Peyer's patch (tissue), 4 donors: ENCODE data around the gene CD207.

Source experiments
- CTCF ChIP-seq, 6 experiments: fragments of 450-650 bp in 4 of 6; fragments of 200-600 bp in 2 of 6; sonication (generic) in 1 of 6; IDR thresholded peaks; one replicate each; pipeline ENCODE4 v1.5.1; 2017 to 2019; ENCODE audit warnings: antibody characterized with exemption in 6 of 6, mild to moderate bottlenecking in 3 of 6, moderate library complexity in 1 of 6
- POLR2A ChIP-seq, 2 donors: fragments of 450-650 bp; IDR thresholded peaks; one replicate each; pipeline ENCODE4 v1.5.1; 2017; ENCODE audit warnings: antibody characterized with exemption in 2 of 2, mild to moderate bottlenecking in 2 of 2, moderate library complexity in 2 of 2

GRCh38 chr2:70793450-70793849, 42.2 kb downstream of the CD207 start:
- TF ChIP-seq CTCF (IDR thresholded peaks at IDR 0.05) (no peak), POLR2A (IDR thresholded peaks at IDR 0.05) (no peak)
